Measurements from ENCODE around the gene ATP10A.
"Not testable (repeated sequence)": the region's sequence is repeated elsewhere in the genome, so short reads cannot be mapped to it uniquely, and the experiment has no call there.

ATP10A gene

DNA sequence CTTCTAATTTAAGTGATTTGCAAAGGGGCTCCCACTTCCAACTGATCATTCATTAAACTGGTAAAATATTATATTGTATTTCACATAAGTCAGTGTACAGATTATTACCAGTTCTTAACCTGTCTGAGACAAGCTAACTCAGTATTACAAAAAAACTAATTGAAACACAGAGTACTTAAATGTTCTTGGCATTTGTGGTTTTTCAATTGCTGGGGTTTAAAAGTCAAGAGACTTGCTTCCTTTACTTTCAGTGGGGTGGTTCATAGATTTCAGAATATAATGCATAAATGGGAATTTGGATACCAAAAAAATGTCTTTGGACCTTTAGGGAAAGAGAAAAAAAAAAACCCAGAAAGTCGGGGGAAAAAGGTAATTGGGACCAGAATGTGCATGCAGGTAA, 85.0 kb downstream of the ATP10A start:
- TF ChIP-seq, protein P1, sequence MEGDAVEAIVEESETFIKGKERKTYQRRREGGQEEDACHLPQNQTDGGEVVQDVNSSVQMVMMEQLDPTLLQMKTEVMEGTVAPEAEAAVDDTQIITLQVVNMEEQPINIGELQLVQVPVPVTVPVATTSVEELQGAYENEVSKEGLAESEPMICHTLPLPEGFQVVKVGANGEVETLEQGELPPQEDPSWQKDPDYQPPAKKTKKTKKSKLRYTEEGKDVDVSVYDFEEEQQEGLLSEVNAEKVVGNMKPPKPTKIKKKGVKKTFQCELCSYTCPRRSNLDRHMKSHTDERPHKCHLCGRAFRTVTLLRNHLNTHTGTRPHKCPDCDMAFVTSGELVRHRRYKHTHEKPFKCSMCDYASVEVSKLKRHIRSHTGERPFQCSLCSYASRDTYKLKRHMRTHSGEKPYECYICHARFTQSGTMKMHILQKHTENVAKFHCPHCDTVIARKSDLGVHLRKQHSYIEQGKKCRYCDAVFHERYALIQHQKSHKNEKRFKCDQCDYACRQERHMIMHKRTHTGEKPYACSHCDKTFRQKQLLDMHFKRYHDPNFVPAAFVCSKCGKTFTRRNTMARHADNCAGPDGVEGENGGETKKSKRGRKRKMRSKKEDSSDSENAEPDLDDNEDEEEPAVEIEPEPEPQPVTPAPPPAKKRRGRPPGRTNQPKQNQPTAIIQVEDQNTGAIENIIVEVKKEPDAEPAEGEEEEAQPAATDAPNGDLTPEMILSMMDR (IDR thresholded peaks at IDR 0.05; ENCODE audit: extremely low read depth, missing control alignments), result no peak
- no peak for DNase-seq (ENCODE audit: low spot score)

GRCh38 chr15:25777037-25777436, 86.1 kb downstream of the ATP10A start:
- TF ChIP-seq, protein P1 (IDR thresholded peaks at IDR 0.05; ENCODE audit: extremely low read depth, missing control alignments), result no peak
- no peak for DNase-seq (ENCODE audit: low spot score)

- TF ChIP-seq, protein P1 (IDR thresholded peaks at IDR 0.05; ENCODE audit: extremely low read depth, missing control alignments), result no peak
- DNase-seq (ENCODE audit: low spot score), result no peak
Measured at GRCh38 chr15:25776071-25776746, 86.9 kb downstream of the ATP10A start.

DNA sequence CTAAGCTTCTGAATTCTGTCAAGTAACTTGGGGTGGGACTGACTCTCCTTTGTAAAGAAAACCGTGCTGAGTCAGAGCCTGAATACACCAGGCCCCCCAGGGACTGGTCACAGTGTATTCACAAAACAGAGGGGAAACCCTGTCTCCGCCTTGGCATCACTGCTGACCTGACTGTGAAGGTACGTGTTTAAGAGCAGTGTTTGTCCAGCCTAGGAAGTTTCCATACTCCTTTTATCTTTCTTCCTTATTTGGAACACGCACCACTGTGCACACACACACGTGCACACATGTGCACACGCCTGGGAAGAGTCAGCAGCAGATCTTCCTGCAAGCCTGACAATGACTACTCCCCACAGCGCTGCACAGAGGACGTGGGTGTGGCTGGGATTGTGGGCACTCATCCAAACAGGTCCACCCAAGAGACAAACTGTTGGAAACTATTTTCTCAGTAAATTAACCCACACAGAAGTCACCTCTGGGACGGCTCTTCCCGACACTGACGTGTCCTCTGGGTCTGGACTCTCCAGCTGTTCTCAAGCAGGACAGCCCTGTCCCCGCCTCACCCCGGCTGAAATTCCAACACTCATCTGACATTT, 87.7 kb downstream of the ATP10A start:
- TF ChIP-seq, protein P1 (IDR thresholded peaks at IDR 0.05; ENCODE audit: extremely low read depth, missing control alignments), result no peak
- peak; percentile 58 for DNase-seq (ENCODE audit: low spot score)

DNA sequence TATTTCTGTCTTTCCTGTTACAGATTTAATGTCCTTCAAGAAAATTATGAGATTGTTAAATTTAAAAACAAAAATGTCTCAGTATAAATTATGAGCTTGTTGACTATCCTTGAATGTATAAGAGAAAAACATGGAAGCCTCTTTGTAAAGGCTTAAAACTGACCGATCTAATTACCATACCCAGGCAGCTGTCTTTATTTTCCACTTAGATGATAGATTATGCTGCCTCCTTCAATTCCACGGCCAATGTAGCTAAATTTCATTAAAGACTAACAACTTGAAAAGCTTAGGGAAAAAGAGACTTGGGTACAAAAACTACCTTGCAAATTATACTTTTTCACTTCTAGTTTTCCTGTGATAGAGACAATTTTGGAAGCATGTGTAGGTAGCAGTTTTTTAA, 88.3 kb downstream of the ATP10A start:
- TF ChIP-seq, protein P1 (IDR thresholded peaks at IDR 0.05; ENCODE audit: extremely low read depth, missing control alignments), result no peak
- no peak for DNase-seq (ENCODE audit: low spot score)

GRCh38 chr15:25773248-25773647, 89.9 kb downstream of the ATP10A start:
- no peak for DNase-seq (ENCODE audit: low spot score)

GRCh38 chr15:25772500-25772899, 90.6 kb downstream of the ATP10A start:
- DNase-seq (ENCODE audit: low spot score), result no peak

More at GRCh38 chr15:25773248-25773647, 89.9 kb downstream of the ATP10A start:
- TF ChIP-seq, protein P1 (IDR thresholded peaks at IDR 0.05; ENCODE audit: extremely low read depth, missing control alignments), result no peak

GRCh38 chr15:25771736-25772135, 91.4 kb downstream of the ATP10A start:
- not testable (repeated sequence) for DNase-seq (ENCODE audit: low spot score)

More at GRCh38 chr15:25772500-25772899, 90.6 kb downstream of the ATP10A start:
- TF ChIP-seq, protein P1 (IDR thresholded peaks at IDR 0.05; ENCODE audit: extremely low read depth, missing control alignments), result no peak
